HCT116 (cell line): ENCODE results near the gene RIMS1. TPM values are rescaled to one million over a fixed set of nuclear protein-coding genes. Genes with fewer than 3 reads are reported as not detected.

Source experiments
- ATAC-seq: fragments of 200-7000 bp; cut with Tn5 transposase; 2 replicates; pipeline ENCODE4 v1.9.1; 2020; ENCODE audit warnings: mild to moderate bottlenecking, moderate library complexity
- BruUV-seq: library from RNA; stranded (reverse); fragments of 400-500 nt; replicated peaks from 2 replicates; lab custom pipeline; 2021; lab: Mats Ljungman, UMichigan
- CTCF ChIA-PET: fragments of 300-600 bp; sonication (Branson Sonifier 250); formaldehyde crosslinking; loops from one replicate; lab custom pipeline; 2021; ENCODE audit warnings: antibody characterized with exemption; lab: Charles Lee
- POLR2A ChIA-PET: fragments of 300-600, 350-600 bp; sonication (Branson Sonifier 250); formaldehyde crosslinking; loops from one replicate; lab custom pipeline; 2021; ENCODE audit warnings: antibody characterized with exemption; lab: Charles Lee
- RAD21 ChIA-PET, 2 experiments: fragments of 300-600 bp; sonication (Branson Sonifier 250); formaldehyde crosslinking; loops; one replicate each; lab custom pipeline; 2023; ENCODE audit warnings: low total read pairs in 2 of 2; ENCODE audit not compliant: uncharacterized antibody in 2 of 2, unreplicated experiment in 2 of 2, low non-redundant PET in 1 of 2; lab: Charles Lee
- DNase-seq: peaks from one replicate; pipeline ENCODE4 v3.0.0-alpha.2; 2010; ENCODE audit warnings: low read depth, low spot score
- H2AFZ ChIP-seq: fragments of 200-600 bp; shearing (Covaris generic), sonication (generic); 2 replicates; pipeline ENCODE4 v1.6.1; 2017; ENCODE audit warnings: low read depth, mixed run types, mixed read lengths, antibody characterized with exemption, low read length; ENCODE audit not compliant: poor library complexity, severe bottlenecking
- H3K27ac ChIP-seq: 2 replicates; pipeline ENCODE4 v1.5.1; 2012; ENCODE audit warnings: low read depth, low read length
- H3K27me3 ChIP-seq: fragments of 200-600 bp; sonication (generic); 2 replicates; pipeline ENCODE4 v1.6.1; 2016; ENCODE audit warnings: mixed run types, low read length, mixed read lengths; ENCODE audit not compliant: insufficient read depth
- H3K36me3 ChIP-seq, 2 experiments: fragments of 200-500 bp in 1 of 2; fragments of 200-600 bp in 1 of 2; sonication (Bioruptor generic) in 1 of 2; sonication (generic) in 1 of 2; 2 replicates each; pipeline versions ENCODE4 v1.5.1 to v1.6.1; 2014 to 2016; ENCODE audit warnings: low read length in 2 of 2, inconsistent platforms in 1 of 2, mixed read lengths in 1 of 2, mixed run types in 1 of 2; ENCODE audit not compliant: insufficient read depth in 2 of 2, control insufficient read depth in 1 of 2
- H3K4me1 ChIP-seq, 2 experiments: fragments of 200-600 bp in 1 of 2; sonication (generic) in 1 of 2; 2 replicates each; pipeline versions ENCODE4 v1.5.1 to v1.6.1; 2012 to 2017; ENCODE audit warnings: low read length in 2 of 2, inconsistent platforms in 1 of 2, mild to moderate bottlenecking in 1 of 2, mixed read lengths in 1 of 2, mixed run types in 1 of 2, moderate library complexity in 1 of 2; ENCODE audit not compliant: insufficient read depth in 2 of 2, control insufficient read depth in 1 of 2
- H3K4me2 ChIP-seq: fragments of 200-600 bp; sonication (generic); 2 replicates; pipeline ENCODE4 v1.6.1; 2017; ENCODE audit warnings: mixed run types, low read length, mixed read lengths
- H3K4me3 ChIP-seq, 2 experiments: fragments of 200-600 bp in 1 of 2; sonication (generic) in 1 of 2; replicated peaks in 1 of 2; 2 replicates each; pipeline ENCODE4 v1.5.1; 2011 to 2016; ENCODE audit warnings: low read length in 2 of 2, control low read depth in 1 of 2, low read depth in 1 of 2, mild to moderate bottlenecking in 1 of 2, mixed read lengths in 1 of 2, mixed run types in 1 of 2
- H3K79me2 ChIP-seq: fragments of 200-600 bp; sonication (generic); 2 replicates; pipeline ENCODE4 v1.6.1; 2017; ENCODE audit warnings: mild to moderate bottlenecking, mixed run types, low read length, moderate library complexity, mixed read lengths; ENCODE audit not compliant: insufficient read depth
- H3K9ac ChIP-seq: fragments of 200-600 bp; sonication (generic); 2 replicates; pipeline ENCODE4 v1.6.1; 2016; ENCODE audit warnings: low read length, mixed read lengths
- H3K9me2 ChIP-seq: fragments of 200-600 bp; sonication (generic), shearing (Covaris generic); 2 replicates; pipeline ENCODE4 v1.6.1; 2017; ENCODE audit warnings: mixed run types, mild to moderate bottlenecking, moderate library complexity; ENCODE audit not compliant: insufficient read depth
- H3K9me3 ChIP-seq, 2 experiments: fragments of 200-500 bp in 1 of 2; fragments of 200-600 bp in 1 of 2; sonication (Bioruptor generic) in 1 of 2; sonication (generic) in 1 of 2; 2 replicates each; pipeline ENCODE4 v1.6.1; 2014 to 2017; ENCODE audit warnings: low read length in 2 of 2, mixed read lengths in 2 of 2, inconsistent platforms in 1 of 2, low read depth in 1 of 2, mild to moderate bottlenecking in 1 of 2, mixed run types in 1 of 2, moderate library complexity in 1 of 2; ENCODE audit not compliant: control insufficient read depth in 1 of 2, insufficient read depth in 1 of 2
- H4K20me1 ChIP-seq: fragments of 200-600 bp; sonication (generic), shearing (Covaris generic); 2 replicates; pipeline ENCODE4 v1.6.1; 2017; ENCODE audit warnings: mixed run types, mild to moderate bottlenecking, moderate library complexity; ENCODE audit not compliant: insufficient read depth
- CTCF ChIP-seq, 3 experiments: fragments of 200-600 bp in 1 of 3; sonication (generic) in 1 of 3; IDR thresholded peaks in 2 of 3; conservative IDR thresholded peaks in 1 of 3; 2 replicates each; pipeline ENCODE4 v1.5.1; 2012 to 2017; ENCODE audit warnings: low read depth in 2 of 3, low read length in 2 of 3, antibody characterized with exemption in 1 of 3, borderline replicate concordance in 1 of 3, control low read depth in 1 of 3, mild to moderate bottlenecking in 1 of 3, mixed read lengths in 1 of 3, mixed run types in 1 of 3, moderate library complexity in 1 of 3; ENCODE audit not compliant: insufficient read depth in 1 of 3
- FOSL1 ChIP-seq: IDR thresholded peaks from 2 replicates; pipeline ENCODE4 v1.6.1; 2012; ENCODE audit warnings: low read depth
- MAX ChIP-seq: IDR thresholded peaks from 2 replicates; pipeline ENCODE4 v1.6.1; 2012
- POLR2A ChIP-seq: IDR thresholded peaks from 2 replicates; pipeline ENCODE4 v1.7.0; 2011; ENCODE audit warnings: borderline replicate concordance; ENCODE audit not compliant: insufficient read depth, insufficient read length; ENCODE audit errors: extremely low read depth
- RAD21 ChIP-seq: IDR thresholded peaks from 2 replicates; pipeline ENCODE4 v1.6.1; 2012; ENCODE audit warnings: low read depth, mild to moderate bottlenecking
- REST ChIP-seq: IDR thresholded peaks from 2 replicates; pipeline ENCODE4 v1.6.1; 2012; ENCODE audit warnings: low read depth
- TCF7L2 ChIP-seq: IDR thresholded peaks from 2 replicates; pipeline ENCODE4 v1.7.0; 2011; ENCODE audit warnings: borderline replicate concordance, inconsistent platforms; ENCODE audit not compliant: insufficient read depth, insufficient read length; ENCODE audit errors: extremely low read depth
- ZNF274 ChIP-seq: fragments of 200-500 bp; sonication (Bioruptor generic); IDR thresholded peaks from 2 replicates; pipeline ENCODE4 v1.6.1; 2014; ENCODE audit warnings: mild to moderate bottlenecking, low read depth, low read length, inconsistent platforms
- intact Hi-C: fragments of 100-400 bp; cut with micrococcal nuclease; formaldehyde crosslinking; loops from 2 replicates; pipeline ENCODE4 v1.10.0; 2022
- total RNA-seq: library from RNA; stranded (reverse); gene quantifications from one replicate; pipeline ENCODE4 v1.2.1, GENCODE V29; 2021; ENCODE audit not compliant: unreplicated experiment

Gene RIMS1
- total RNA-seq, 1 experiment from 2014 or later: not detected

- TF ChIP-seq RAD21 (no peak), CTCF (IDR thresholded peaks at IDR 0.05 in 2 of 3, conservative IDR thresholded peaks at IDR 0.05 in 1 of 3; ENCODE audit: borderline replicate concordance in 1 of 3, insufficient read depth in 1 of 3, low read depth in 2 of 3, low read length in 2 of 3) (no peak)
- TF ChIP-seq, all 23 proteins: peak for 0
Measured at GRCh38 chr6:71979911-71980310, 93.6 kb downstream of the RIMS1 start (continued).

DNA sequence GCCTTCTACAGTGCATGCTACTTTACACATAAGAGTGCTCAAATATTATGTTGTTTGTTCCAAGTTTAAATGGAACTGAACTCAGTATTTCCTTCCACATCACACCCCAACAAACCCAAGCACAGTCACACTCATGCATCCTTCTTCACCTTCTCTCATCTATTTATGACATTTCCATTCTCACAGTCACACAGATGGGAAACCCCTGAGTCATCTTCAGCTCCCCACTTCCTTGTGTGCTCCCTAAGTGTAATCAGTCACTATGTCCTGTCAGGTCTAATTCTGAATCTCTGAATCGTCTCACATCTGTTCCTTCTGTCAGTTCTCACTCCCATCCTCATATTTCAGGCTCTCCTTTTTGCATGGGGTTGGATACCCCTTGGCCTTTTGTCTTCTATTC, 96.0 kb downstream of the RIMS1 start:
- peaks cover 0 to 1% of the 10 kb centered on the region in 2 experiments; a peak in 2 of 4 replicates for H3K9me3 ChIP-seq
- DNase-seq (no peak), ATAC-seq (no peak)
- TF ChIP-seq ZNF274: no peak
- no peak for TF ChIP-seq FOSL1
- no peak for TF ChIP-seq TCF7L2
- no peak for TF ChIP-seq CTCF (IDR thresholded peaks at IDR 0.05 in 2 of 3, conservative IDR thresholded peaks at IDR 0.05 in 1 of 3; ENCODE audit: borderline replicate concordance in 1 of 3, insufficient read depth in 1 of 3, low read depth in 2 of 3, low read length in 2 of 3)
- no peak for TF ChIP-seq RAD21
- TF ChIP-seq MAX: no peak
- no peak for TF ChIP-seq POLR2A
- no peak for TF ChIP-seq REST
- no peaks in the 10 kb centered on the region for H3K36me3 ChIP-seq
- no peaks in the 10 kb centered on the region for H3K4me1 ChIP-seq
- no peak overlapping the region for H3K4me3 ChIP-seq
- H3K4me2 ChIP-seq: no peak overlapping the region
- H3K9me2 ChIP-seq: no peaks in the 10 kb centered on the region
- no peaks in the 10 kb centered on the region for H3K27me3 ChIP-seq
- H3K27ac ChIP-seq: no peak overlapping the region
- H3K9ac ChIP-seq: no peak overlapping the region
- CTCF ChIA-PET: no interaction called here
- H4K20me1 ChIP-seq: no peaks in the 10 kb centered on the region
- H3K79me2 ChIP-seq: no peaks in the 10 kb centered on the region
- POLR2A ChIA-PET: no interaction called here
- no TSS peak for BruUV-seq
- no peak overlapping the region for H2AFZ ChIP-seq
- intact Hi-C loops: no loop called here
- RAD21 ChIA-PET: no interaction called here
